HG03108 (cell line): ENCODE results near the gene ZNF716.
"Not testable (repeated sequence)": the region's sequence is repeated elsewhere in the genome, so short reads cannot be mapped to it uniquely, and the experiment has no call there.

ENCODE experiments used
- ATAC-seq: cut with Tn5 transposase; IDR thresholded peaks from one replicate; pipeline ENCODE4 v1.9.1; 2021; ENCODE audit warnings: moderate library complexity; ENCODE audit not compliant: unreplicated experiment

The ZNF716 gene

DNA sequence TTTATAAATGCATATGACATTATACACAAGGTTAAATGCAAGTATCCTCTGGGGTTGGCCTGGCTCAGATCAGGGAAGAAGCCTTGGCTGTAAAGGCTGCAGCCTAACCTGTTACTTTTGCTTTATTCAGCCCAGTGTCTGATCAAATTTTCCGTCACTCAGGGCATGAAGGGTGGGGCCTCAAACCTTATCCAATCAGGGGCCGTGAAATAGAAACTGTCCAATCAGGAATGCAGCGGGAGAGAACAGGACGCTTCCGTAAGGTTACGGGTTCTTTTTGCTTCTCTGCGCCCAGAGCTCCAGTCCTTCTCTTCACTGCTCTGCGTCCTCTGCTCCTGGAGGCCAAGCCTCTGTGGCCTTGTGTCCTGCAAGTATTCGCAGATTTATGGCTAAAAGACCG is at the start of gene ZNF716:
Gene ZNF716, plus strand, starts transcription at position 274 of the 400 bp plus-strand sequence. Its CDS starts 112 bp downstream, at position 386.
- no peak for ATAC-seq

GRCh38 chr7:57400531-57401155 is 49.3 kb upstream of the ZNF716 start:
- ATAC-seq: no peak

- not testable (repeated sequence) for ATAC-seq
Observed at GRCh38 chr7:57403051-57403450, 46.9 kb upstream of the ZNF716 start.

- ATAC-seq: no peak
Observed at GRCh38 chr7:57403601-57404342, 46.2 kb upstream of the ZNF716 start.

GRCh38 chr7:57404343-57404966 is 45.5 kb upstream of the ZNF716 start:
- ATAC-seq: no peak

DNA sequence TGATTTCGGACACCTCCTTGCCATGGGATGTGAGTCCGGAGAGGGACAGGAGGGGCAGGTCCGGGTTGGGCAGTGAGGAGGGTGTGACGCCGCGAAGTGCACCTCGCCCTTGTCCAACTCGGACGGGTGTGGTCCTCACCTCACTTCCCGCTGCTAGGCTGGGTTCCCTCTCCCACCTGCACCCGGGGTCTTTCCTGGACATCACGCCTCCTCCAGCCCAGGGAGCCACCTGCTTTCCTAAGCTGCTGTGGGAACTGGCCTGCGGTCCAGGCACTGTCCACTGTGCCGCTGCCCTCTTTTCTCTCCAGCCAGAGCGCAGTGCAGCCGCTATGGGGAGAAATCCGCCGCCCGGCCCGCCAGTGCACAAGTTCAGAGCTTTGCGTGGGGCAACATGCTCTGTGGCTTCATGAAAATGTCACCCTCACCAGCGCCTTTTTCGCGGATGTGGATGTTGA is 45.0 kb upstream of the ZNF716 start:
- no peak for ATAC-seq

DNA sequence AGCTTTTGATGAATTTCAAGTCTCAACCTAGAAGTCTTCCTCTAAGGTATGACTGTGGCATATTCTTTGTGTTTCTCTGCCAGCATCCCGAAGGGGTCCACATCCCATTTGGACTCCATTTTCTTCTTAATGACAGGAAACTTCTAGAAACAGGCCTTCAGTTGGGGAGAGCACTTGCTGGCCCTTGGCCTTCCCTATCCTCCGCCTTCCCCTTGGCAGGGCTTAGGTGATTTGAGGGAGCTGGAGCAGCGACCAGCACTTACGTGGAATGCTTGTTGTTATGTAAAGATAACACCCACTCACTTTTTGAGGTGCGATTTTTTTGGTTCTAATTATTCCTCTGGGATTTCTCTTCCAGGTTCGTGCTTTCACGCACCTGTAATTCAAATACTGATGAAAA is 42.9 kb upstream of the ZNF716 start:
- ATAC-seq: no peak

- ATAC-seq: no peak
Observed at GRCh38 chr7:57412168-57412567, 37.8 kb upstream of the ZNF716 start.

DNA sequence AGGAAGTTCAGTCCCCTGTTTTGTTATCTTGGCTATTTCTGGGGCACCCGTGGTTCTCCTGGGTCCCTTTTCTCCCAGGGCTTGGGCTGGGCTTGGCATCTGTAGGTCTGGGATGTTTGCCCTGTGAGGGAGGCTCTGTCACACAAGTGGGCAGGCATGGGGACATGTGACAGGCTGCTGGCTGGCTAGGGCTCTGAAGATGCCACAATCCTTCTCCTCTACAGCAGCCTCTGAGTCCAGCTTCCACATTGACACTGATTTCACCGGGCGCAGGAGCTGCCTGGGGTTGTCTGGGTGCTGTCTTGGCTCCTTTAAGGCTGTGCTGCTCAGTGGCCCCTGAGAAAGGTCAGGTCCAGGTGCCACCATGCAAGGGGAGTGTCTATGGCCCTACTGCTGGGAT is 37.4 kb upstream of the ZNF716 start:
- ATAC-seq: no peak

- no peak for ATAC-seq
Observed at GRCh38 chr7:57413529-57414398, 36.2 kb upstream of the ZNF716 start.

GRCh38 chr7:57414415-57414814 is 35.6 kb upstream of the ZNF716 start:
- no peak for ATAC-seq

DNA sequence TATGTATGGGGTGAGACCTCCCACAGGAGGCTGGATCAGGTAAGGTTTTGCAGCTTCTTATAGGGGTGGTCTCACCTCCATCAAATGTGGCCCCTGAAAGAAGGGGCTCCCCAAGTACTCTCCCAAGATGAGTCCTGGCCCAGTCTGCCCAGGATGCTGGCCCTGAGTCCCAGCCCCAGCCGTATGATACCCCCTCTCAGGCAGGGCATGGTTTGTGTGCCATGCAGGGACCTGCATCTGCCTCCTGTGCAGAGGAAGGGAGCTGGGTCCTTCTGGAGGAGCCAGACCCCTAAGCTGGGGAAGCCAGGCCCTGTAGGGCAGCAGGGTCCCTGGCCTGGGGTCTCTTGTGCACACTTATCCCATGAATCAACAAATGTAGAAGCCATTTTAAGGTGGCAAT is 35.1 kb upstream of the ZNF716 start:
- no peak for ATAC-seq

DNA sequence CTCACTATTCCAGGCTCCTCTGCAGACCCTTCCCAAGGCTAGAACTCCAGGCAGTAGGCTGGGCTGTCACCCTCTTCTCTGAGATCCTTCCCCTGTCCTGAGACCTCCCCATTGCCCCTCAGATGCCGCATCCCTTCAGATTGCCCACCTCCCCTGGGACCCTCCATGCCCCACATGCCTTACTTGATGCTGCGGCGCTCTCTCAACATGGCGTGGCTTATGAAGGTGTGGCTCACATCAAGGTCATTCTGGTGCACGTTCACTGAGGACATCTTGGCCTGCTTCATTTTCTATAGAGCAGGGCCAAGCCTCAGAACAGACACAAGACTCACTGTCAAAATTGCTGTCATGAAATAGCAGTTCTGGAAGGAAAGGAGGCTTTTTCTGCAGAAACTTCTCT is 34.7 kb upstream of the ZNF716 start:
- no peak for ATAC-seq

GRCh38 chr7:57415730-57416129 is 34.2 kb upstream of the ZNF716 start:
- no peak for ATAC-seq

DNA sequence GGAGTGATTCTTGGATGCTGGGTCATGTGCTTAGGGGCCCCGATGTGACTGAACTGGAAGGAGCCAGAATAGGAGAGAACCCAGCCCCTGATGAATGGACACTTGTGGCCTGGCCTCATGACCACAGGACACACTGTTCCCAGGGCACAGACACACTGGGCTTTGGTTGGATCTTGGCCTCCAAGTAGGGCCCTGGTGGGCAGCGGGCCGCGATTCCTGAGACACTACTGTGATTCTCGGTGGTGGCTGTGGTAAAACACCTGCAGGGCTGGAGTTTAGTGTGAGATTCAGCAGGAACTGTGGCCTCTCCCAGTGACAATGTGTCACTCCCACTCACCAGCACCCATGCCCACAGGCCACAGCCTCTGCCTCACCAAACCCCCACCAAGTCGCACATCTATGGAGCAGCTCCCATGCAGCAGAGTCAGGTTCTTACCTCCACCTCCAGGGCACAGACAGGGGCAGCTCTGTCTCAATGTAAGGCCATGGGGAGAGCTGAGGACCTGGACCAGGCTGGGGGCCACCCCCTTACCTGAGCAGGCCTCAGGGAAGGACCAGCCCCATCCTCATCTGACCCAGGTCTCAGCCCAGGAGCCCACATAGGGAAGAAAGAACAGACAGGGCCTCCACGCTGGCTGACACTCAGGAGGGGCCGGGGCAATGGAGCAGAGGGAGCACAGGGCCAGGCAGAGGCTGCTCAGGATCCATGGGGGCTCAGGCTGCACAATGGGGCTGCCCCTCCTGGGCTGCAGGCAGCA is 33.2 kb upstream of the ZNF716 start:
- no peak for ATAC-seq

- ATAC-seq: no peak
Observed at GRCh38 chr7:57417736-57418135, 32.2 kb upstream of the ZNF716 start.

- no peak for ATAC-seq
Observed at GRCh38 chr7:57423768-57424167, 26.2 kb upstream of the ZNF716 start.

- ATAC-seq: no peak
Observed at GRCh38 chr7:57424515-57425238, 25.3 kb upstream of the ZNF716 start.

GRCh38 chr7:57425239-57425944 is 24.6 kb upstream of the ZNF716 start:
- no peak for ATAC-seq
